Muscle layer of duodenum (tissue), 2 donors: Measurements from ENCODE around the gene GRIK5.

ENCODE experiments used
- H3K27ac ChIP-seq: one replicate; pipeline ENCODE4 v1.7.0; 2013; ENCODE audit warnings: mild to moderate bottlenecking, low read length
- H3K27me3 ChIP-seq: one replicate; pipeline ENCODE4 v1.7.0; 2013; ENCODE audit warnings: low read depth, mild to moderate bottlenecking, control low read depth, low read length
- H3K36me3 ChIP-seq, 2 donors: one replicate each; pipeline ENCODE4 v1.7.0; 2013; ENCODE audit warnings: low read length in 2 of 2, control low read depth in 1 of 2, mild to moderate bottlenecking in 1 of 2; ENCODE audit not compliant: insufficient read depth in 2 of 2, control insufficient read depth in 1 of 2
- H3K4me1 ChIP-seq, 2 donors: one replicate each; pipeline ENCODE4 v1.7.0; 2013; ENCODE audit warnings: low read length in 2 of 2, mild to moderate bottlenecking in 2 of 2, control low read depth in 1 of 2, moderate library complexity in 1 of 2; ENCODE audit not compliant: insufficient read depth in 2 of 2, control insufficient read depth in 1 of 2
- H3K4me3 ChIP-seq, 2 donors: one replicate each; pipeline ENCODE4 v1.7.0; 2013; ENCODE audit warnings: low read length in 2 of 2, low read depth in 1 of 2, mild to moderate bottlenecking in 1 of 2
- H3K9me3 ChIP-seq, 2 donors: one replicate each; pipeline ENCODE4 v1.7.0; 2013; ENCODE audit warnings: low read length in 2 of 2, control low read depth in 1 of 2, mild to moderate bottlenecking in 1 of 2; ENCODE audit not compliant: control insufficient read depth in 1 of 2
- donor health status: healthy.

GRIK5 gene

DNA sequence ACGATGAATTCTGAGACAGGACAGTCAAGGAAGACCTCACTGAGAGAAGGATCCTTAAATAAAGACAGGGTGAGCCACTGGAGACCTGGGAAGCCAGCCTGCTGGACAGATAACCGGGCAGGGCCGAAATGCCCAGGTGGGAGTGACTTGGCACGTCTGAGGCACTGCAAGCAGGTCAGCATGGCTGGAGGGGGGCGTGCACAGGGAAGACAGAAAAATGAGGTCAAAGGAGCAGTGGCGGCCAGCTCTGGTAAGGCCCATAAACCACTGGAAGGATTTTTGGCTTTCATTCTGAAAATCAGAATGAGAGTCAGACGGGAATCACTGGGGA, 70.2 kb downstream of the GRIK5 start:
- H3K36me3 ChIP-seq = peaks cover 0 to 4% of the 10 kb centered on the region in 2 donors
- no peak overlapping the region for H3K27ac ChIP-seq
- no peak overlapping the region for H3K4me3 ChIP-seq
- H3K27me3 ChIP-seq = peaks cover 40% of the 10 kb centered on the region
- H3K4me1 ChIP-seq = peaks cover 0 to 23% of the 10 kb centered on the region in 2 donors
- no peaks in the 10 kb centered on the region for H3K9me3 ChIP-seq

DNA sequence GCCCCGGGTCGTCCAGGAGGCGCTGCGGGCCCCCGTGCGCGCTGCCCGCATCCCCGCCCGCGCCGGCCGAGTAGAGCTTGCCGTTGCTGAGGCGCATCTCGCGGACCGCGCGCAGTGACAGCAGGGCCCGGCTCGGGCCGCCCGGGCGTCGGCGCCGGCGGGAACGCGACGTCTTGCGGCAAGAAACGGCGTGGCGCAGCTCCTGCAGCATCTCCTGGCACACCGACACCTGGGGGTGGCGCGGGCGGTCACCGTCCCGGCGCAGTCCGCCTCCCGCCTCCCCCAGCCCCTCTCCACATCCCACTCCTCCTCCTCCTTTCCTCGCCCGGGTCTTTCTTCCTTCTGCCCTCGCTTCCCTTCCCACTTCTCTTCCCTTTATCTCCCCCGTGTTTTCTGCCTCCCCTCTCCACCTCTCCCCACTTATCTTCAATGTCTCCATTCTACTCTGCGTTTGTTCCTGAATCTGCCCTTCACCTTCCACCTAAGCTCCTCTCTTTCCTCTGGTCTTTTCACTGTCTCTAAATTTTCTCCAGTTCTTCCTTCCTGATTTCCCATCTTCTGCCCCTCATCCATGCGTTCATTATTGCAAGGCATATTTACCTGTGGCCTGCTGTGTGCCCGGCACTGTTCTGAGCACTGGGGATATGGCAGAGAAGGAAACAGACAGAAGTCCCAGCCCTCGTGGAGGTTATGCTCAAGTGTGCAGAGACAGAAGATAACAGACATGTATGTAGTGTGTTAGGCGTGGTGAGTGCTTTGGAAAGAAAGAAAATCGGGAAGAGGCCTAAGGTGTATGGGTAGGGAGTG, 70.7 kb downstream of the GRIK5 start:
- Histone ChIP-seq H3K4me3 (no peak overlapping the region), H3K27ac (no peak overlapping the region), H3K27me3 (peaks cover 42% of the 10 kb centered on the region), H3K4me1 (peaks cover 0 to 26% of the 10 kb centered on the region in 2 donors), H3K9me3 (no peaks in the 10 kb centered on the region), H3K36me3 (peaks cover 0 to 4% of the 10 kb centered on the region in 2 donors)

DNA sequence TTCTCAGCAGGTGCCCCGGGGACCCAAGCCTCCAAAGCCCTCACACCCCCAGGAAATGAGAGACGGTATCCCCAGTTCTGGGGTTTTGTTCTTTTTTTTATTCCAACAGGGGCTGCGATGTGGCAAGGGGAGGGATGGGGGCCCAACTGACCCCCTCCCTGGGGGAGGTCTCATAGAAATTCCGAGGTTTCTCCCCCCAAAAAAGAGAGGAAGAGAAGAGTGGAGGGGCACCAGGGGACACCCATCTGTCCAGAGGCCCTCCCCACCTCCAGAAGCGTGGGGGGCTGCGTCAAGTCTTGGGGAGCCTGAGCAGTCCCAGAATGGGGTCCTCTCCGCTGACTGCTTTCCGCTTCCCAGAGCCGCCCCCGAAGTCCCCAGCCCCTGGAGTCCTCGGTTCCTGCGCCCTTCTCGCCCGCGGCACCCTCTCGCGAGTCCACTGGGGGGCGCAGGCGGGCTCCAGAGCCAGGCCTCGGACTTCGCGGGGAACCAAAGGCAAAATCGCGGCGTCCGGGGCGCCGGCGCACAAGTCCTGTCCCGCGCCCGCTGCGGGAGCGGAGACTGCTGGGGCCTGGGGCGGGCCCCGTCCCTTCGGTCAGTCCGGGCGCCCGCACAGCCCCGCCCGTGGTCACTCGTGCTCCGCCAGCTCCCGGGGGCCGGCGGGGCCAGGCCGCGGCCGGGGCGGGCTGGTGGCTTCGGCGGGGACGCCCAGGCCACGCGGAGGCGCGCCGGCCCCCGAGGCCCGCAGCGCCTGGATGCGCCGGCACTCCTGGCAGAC, 71.6 kb downstream of the GRIK5 start:
- H3K27me3 ChIP-seq = peaks cover 44% of the 10 kb centered on the region

GRCh38 chr19:41997851-41998229, 72.2 kb downstream of the GRIK5 start:
- H3K27me3 ChIP-seq = peaks cover 48% of the 10 kb centered on the region
- no peak overlapping the region for H3K4me3 ChIP-seq
- H3K27ac ChIP-seq = no peak overlapping the region
- peaks cover 0 to 34% of the 10 kb centered on the region in 2 donors for H3K4me1 ChIP-seq
- H3K36me3 ChIP-seq = peaks cover 0 to 4% of the 10 kb centered on the region in 2 donors
- no peaks in the 10 kb centered on the region for H3K9me3 ChIP-seq

More for the DNA sequence above, 71.6 kb downstream of the GRIK5 start:
- Histone ChIP-seq H3K4me3 (no peak overlapping the region), H3K36me3 (peaks cover 0 to 4% of the 10 kb centered on the region in 2 donors), H3K27ac (no peak overlapping the region), H3K4me1 (peaks cover 0 to 34% of the 10 kb centered on the region in 2 donors), H3K9me3 (no peaks in the 10 kb centered on the region)

DNA sequence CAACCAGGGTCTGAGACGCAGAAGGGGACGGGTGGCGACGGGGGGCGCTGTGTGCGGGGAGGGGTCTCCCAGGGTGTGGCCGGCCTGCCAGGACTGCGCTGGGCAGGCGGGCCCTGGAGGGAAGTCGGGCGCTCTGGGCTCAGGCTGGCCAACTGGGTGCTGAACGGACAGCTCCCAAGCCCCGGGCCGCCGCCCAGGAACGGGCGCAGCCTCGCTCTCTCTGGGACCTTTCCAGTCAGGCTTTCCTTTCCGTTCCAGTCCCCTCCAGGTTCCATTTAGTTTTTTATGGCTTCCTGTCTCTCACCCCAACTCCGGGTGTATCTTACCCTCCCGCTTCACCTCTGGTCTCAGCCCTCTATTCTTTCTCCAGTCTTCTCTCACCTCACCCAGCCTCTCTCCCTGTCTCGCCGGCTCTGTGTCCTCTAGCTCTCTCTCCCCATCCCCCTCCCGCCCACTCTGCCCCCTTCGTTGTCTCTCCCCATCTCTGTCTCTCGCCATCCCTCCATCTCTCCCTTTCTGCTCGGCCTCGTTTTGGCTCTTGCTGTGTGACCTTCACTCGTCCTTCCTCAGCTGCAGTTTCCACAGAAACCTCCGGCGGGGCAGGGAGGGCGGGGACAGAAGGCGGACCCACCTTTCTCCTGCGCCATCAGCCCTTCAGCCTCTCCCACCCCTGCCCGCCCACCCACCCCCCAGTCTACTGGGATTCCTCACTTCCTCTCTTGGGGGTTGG, 72.7 kb downstream of the GRIK5 start:
- Histone ChIP-seq H3K27ac (no peak overlapping the region), H3K36me3 (peaks cover 0 to 2% of the 10 kb centered on the region in 2 donors), H3K4me1 (peaks cover 0 to 34% of the 10 kb centered on the region in 2 donors), H3K27me3 (peaks cover 48% of the 10 kb centered on the region), H3K9me3 (no peaks in the 10 kb centered on the region), H3K4me3 (peak overlapping the region in 1 of 2 donors; percentile 17)

GRCh38 chr19:41995959-41996797, 73.8 kb downstream of the GRIK5 start:
- Histone ChIP-seq H3K27ac (no peak overlapping the region), H3K4me3 (no peak overlapping the region), H3K9me3 (no peaks in the 10 kb centered on the region), H3K36me3 (no peaks in the 10 kb centered on the region), H3K27me3 (peaks cover 48% of the 10 kb centered on the region), H3K4me1 (peaks cover 0 to 34% of the 10 kb centered on the region in 2 donors)

- Histone ChIP-seq H3K4me1 (peaks cover 0 to 34% of the 10 kb centered on the region in 2 donors), H3K36me3 (no peaks in the 10 kb centered on the region), H3K27me3 (peaks cover 43% of the 10 kb centered on the region), H3K9me3 (no peaks in the 10 kb centered on the region), H3K4me3 (no peak overlapping the region), H3K27ac (no peak overlapping the region)
These were observed 74.7 kb downstream of the GRIK5 start for GRCh38 chr19:41994994-41995958.

DNA sequence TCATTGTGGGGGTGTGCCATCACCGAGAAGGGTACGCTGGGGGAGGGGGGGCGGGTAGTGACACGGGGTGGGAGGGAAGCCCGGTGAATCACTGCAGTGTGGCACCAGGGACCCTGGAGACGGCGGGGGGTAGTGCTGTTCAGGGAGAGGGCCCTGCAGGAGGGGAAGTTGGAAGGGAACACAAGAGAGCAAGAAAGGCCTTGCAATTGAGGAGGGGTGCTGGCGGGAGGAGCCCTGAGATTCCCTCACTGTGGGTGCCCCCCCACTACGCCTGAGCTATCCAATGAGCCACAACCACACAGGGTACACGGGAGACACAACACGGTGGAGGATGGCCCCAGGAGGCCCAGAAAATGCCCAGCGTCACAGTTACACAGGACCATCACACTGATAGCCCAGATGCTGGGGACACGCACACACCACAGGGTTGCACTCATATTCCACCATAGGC, 75.5 kb downstream of the GRIK5 start:
- Histone ChIP-seq H3K27me3 (peaks cover 36% of the 10 kb centered on the region), H3K27ac (no peak overlapping the region), H3K4me1 (peaks cover 0 to 34% of the 10 kb centered on the region in 2 donors), H3K9me3 (no peaks in the 10 kb centered on the region), H3K36me3 (no peaks in the 10 kb centered on the region), H3K4me3 (peak overlapping the region in 1 of 2 donors; percentile 62)

DNA sequence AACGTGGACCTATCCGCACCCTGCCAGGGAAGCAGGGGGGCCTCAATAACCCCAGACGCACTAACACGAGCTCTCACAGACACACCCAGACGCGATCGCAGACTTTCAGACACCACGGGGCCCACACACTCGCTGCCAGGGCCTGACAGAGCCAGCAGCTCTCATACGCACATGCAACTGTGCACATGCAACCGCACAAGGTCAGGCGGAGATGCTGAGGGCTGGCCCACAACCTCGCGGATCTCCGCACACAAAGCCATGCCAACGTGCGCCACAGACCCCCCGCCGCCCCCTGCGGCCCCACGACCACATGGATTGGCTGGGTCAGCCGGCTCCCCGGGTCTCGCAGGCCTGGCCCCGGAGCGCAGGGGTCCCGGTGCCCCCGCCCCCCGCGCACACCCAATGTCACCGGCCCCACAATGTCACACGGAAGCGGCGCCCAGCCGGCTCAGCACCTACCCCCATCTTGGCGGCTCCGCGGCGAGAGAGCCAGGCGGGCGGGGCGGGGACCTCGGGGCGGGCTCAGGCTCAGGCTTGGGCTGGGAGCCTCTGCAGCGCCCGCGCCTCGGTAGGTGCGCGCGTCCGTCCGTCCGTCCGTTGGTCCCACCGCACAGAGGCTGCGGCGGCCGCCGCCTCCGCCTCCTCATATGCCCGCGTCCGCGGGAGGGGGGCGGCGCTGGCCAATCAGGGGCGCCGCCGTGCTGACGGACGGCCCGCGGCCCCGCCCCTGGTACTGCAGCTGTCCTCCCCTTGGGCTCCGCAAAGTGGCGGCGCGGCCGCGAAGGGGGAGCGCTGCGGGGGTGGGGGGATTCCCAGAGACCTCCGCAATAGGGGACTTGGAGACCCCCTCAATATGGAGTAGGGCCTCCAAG, 76.2 kb downstream of the GRIK5 start, which contains the start of gene ATP1A3:
ATP1A3 (minus strand) TSS at position 619 of the 872 bp plus-strand sequence; CDS start at position 465, 154 bp downstream.
- H3K4me1 ChIP-seq = peaks cover 0 to 31% of the 10 kb centered on the region in 2 donors
- H3K4me3 ChIP-seq = peak within 1 kb of the TSS in 1 of 2 donors; percentile 62
- no peaks in the 10 kb centered on the region for H3K9me3 ChIP-seq
- no peaks in the 10 kb centered on the region for H3K36me3 ChIP-seq
- no peak within 1 kb of the TSS for H3K27ac ChIP-seq
- H3K27me3 ChIP-seq = peaks cover 32% of the 10 kb centered on the region
